HL-60/S4 (cell line): ENCODE measurements around the gene CTNNA2.

Experiments used
- in situ Hi-C: fragments of 300-500 bp; cut with MboI; formaldehyde crosslinking; loops from 2 replicates; pipeline ENCODE4 v1.14.3; 2022; ENCODE audit warnings: low sequenced_read_pairs

Gene CTNNA2

GRCh38 chr2:80454628-80455027 lies 941.8 kb downstream of the CTNNA2 start:
- in situ Hi-C loops = no loop called here

GRCh38 chr2:80459028-80459427 lies 946.2 kb downstream of the CTNNA2 start:
- in situ Hi-C loops = no loop called here

- in situ Hi-C loops = no loop called here
Observed at GRCh38 chr2:80461505-80462197, 948.8 kb downstream of the CTNNA2 start.

- in situ Hi-C loops = no loop called here
Observed at GRCh38 chr2:80462654-80463053, 949.8 kb downstream of the CTNNA2 start.

GRCh38 chr2:80464275-80464674 lies 951.4 kb downstream of the CTNNA2 start:
- in situ Hi-C loops = no loop called here

GRCh38 chr2:80467262-80467811 lies 954.5 kb downstream of the CTNNA2 start:
- in situ Hi-C loops = no loop called here

- in situ Hi-C loops = no loop called here
Observed at GRCh38 chr2:80469428-80469827, 956.6 kb downstream of the CTNNA2 start.

- in situ Hi-C loops = no loop called here
Observed at GRCh38 chr2:80473069-80473468, 960.2 kb downstream of the CTNNA2 start.

GRCh38 chr2:80473796-80474195 lies 960.9 kb downstream of the CTNNA2 start:
- in situ Hi-C loops = no loop called here

- in situ Hi-C loops = no loop called here
Observed at GRCh38 chr2:80475970-80476369, 963.1 kb downstream of the CTNNA2 start.

- in situ Hi-C loops = no loop called here
Observed at GRCh38 chr2:80476535-80477117, 963.8 kb downstream of the CTNNA2 start.

GRCh38 chr2:80482276-80482675 lies 969.4 kb downstream of the CTNNA2 start:
- in situ Hi-C loops = no loop called here

GRCh38 chr2:80489717-80490116 lies 976.9 kb downstream of the CTNNA2 start:
- in situ Hi-C loops = no loop called here

- in situ Hi-C loops = no loop called here
Observed at GRCh38 chr2:80490964-80491363, 978.1 kb downstream of the CTNNA2 start.

GRCh38 chr2:80496346-80496745 lies 983.5 kb downstream of the CTNNA2 start:
- in situ Hi-C loops = no loop called here

GRCh38 chr2:80496775-80497174 lies 983.9 kb downstream of the CTNNA2 start:
- in situ Hi-C loops = no loop called here

- in situ Hi-C loops = no loop called here
Observed at GRCh38 chr2:80499095-80499494, 986.2 kb downstream of the CTNNA2 start.

- in situ Hi-C loops = no loop called here
Observed at GRCh38 chr2:80501874-80502624, 989.2 kb downstream of the CTNNA2 start.

- in situ Hi-C loops = no loop called here
Observed at GRCh38 chr2:80506563-80506962, 993.7 kb downstream of the CTNNA2 start.

GRCh38 chr2:80510716-80511115 lies 997.9 kb downstream of the CTNNA2 start:
- in situ Hi-C loops = no loop called here

GRCh38 chr2:80515964-80516363 lies 1003.1 kb downstream of the CTNNA2 start:
- in situ Hi-C loops = no loop called here

GRCh38 chr2:80517316-80517715 lies 1004.5 kb downstream of the CTNNA2 start:
- in situ Hi-C loops = no loop called here
